Activated gamma-delta T cell treated with anti-CD3 and anti-CD28 coated beads, Interleukin-2, amount 50 U/mL, for 16 hours (primary cell): ENCODE measurements around the gene SPON1.
"Not testable (repeated sequence)": the region's sequence is repeated elsewhere in the genome, so short reads cannot be mapped to it uniquely, and the experiment has no call there.

Experiments used
- DNase-seq: peaks from one replicate; pipeline ENCODE4 v3.0.0-alpha.2; 2020; ENCODE audit warnings: low read depth

SPON1 gene

DNA sequence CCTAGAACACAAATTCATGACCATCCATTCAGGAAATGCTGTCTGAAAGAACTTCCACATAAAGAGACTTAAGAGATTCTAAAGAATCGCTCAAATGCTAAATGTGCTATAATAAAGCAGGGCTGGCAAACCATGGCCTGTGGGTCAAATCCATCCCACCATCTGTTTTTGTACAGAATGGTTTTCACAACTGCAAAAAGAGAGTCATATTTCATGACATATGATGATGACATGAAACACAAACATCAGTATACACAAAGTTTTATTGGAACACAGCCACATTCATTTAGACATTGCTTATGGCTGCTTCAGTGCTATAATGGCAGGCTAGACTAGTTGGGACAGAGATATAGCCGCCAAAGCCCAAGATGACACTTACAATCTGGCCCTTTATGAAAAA lies 311.4 kb downstream of the SPON1 start:
- DNase-seq: no peak

DNA sequence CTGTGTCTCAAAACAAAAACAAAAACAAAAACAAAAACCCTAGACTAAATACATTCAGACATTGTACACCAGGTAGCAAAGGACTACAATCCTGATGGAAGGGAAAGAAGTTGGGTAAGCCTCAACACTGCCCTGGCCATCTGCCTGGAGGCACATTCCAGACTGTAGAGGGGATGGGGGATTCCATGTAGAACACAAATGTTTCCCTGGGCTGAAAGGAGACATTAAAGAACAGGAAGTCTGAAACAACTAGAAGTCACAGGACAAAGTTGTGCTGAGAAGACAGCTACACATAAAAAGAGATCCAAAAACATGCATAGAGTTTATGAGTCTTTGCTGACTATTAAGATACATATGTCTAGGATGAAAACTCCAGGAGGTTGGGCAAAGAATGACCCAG lies 312.6 kb downstream of the SPON1 start:
- no peak for DNase-seq

DNA sequence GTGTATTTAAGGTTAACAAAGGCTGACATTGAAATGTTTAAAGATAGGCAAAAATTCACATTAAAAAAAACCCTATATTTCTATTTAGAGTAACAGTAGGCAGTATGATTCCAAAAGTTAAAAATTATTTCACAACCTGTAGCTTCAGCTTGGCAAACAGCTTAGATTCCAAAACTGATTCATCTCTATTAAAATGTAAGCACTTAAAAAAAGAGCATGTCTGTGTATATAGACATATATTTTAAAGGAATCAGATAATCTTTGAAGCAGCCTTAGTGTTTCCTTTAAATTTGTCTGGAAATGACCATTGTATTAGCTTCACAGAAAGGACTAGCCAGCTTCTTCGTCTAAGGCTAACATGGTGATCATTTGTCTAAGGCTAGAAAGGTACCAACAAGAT lies 316.3 kb downstream of the SPON1 start:
- not testable (repeated sequence) for DNase-seq

DNA sequence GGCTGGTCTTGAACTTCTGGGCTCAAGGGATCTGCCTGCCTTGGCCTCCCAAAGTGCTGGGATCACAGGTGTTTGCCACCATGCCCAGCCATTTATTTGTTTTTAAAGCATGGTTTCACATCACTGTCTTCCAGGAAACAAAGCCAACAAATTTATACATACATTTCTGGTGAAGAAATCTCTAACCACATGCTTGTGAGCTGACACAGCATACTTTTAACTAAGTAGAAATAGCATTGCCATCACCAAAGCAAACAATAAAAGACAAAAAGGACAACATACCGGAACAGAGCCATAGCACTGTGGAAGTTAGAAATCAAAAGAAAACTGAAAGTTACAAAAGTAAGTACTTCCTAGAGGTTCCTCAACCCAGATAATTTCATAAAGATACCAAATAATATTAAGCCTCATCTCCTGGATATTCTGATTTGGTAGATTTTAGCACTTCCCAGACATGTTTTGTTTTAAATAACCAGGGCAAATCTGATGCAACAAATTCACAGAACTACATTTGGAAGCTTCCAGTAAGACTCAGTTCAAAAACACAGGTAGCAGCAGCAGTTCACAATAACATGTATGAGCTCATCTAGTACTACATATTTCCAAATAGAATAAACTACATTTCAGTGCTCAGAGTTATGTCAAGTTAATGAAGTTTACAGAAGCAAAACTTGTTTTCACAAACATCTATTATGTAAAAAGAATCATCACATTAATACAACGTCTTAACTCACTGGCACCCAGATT lies 325.8 kb downstream of the SPON1 start:
- no peak for DNase-seq

DNA sequence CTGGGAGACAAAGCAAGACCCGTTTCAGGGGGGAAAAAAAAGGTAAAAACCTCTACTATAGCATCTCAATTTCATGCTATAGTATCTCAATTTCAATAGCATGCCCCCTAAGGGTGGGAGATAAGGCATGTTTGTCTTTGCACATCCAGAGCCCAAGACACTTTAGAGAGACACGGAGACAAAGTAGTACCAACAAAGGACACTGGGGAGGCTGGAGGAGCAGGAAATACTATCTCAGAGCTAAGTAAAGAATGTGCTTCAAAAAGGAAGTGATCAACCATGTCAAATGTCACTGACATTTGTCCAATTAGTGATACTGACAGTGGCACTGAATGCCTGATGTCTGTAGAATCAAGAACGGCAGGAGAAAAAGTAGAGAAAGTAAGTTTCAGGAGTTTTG lies 327.9 kb downstream of the SPON1 start:
- DNase-seq: no peak

DNA sequence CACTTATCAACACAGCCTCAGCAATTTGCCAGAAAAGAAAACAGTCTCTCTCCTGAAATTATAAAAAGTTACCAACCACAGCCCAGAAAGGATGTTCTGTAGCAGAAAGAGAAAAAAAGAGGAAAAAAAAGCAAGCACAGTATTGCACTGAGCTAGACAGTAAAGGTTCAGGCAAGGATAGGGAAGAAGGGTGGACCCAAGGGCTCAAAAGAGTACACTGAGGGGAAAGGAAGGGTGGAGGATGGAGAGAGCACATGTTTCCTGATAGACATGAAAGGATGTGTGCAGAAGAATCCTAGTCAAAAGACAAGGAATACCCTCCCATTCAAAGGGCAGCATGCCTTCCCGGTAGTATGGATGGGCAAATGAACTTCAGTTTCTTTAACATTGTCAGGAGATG lies 337.4 kb downstream of the SPON1 start:
- DNase-seq: no peak

DNA sequence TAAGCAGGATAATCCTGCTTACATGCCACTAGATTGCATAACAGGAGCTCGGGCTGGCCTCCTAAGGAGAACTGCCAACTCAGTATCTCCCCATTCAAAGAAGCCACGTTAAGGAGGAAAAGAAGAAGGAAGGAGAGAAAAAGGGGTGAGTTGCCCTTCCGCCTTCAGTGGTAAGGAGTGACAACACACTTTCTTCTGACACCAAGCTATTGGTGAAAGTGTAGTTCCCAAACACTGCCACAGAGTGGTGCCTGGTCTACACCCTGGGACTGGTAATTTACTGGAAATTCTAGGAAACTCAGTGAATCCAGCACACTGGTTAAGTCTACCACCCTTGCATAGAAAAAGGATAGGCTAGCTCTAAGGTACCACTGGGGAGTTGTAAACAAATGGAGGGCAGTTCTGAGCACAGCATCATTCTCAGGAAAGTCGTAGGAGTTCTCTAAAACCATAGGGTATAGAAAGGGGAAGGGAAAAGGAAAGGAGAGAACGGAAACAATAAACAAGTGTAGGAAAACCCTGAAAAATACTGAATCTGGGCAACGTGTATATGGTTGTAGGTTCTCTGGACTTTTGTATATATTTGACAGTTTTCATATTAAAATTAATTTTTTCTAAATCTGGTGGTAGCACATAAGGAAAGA lies 338.3 kb downstream of the SPON1 start:
- peak; percentile 19 for DNase-seq

DNA sequence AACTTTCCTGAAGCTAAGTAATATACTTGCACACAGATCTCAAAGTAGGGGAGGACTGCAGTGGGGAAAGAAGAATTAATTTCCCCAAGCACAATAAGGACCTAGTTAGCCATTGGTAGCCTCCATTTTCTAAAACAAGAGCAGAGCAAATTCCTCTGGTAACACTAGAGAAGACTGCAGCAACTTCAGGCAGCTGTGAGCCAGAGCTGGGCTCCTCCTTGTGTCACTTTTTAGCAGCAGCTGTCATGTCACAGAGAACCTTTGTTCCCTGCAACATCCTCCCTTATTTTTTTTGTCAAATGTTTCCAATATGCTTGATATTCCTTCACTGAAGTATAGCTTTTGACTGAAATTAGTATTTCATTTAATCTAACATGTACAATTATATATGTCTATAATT lies 342.1 kb downstream of the SPON1 start:
- no peak for DNase-seq

DNA sequence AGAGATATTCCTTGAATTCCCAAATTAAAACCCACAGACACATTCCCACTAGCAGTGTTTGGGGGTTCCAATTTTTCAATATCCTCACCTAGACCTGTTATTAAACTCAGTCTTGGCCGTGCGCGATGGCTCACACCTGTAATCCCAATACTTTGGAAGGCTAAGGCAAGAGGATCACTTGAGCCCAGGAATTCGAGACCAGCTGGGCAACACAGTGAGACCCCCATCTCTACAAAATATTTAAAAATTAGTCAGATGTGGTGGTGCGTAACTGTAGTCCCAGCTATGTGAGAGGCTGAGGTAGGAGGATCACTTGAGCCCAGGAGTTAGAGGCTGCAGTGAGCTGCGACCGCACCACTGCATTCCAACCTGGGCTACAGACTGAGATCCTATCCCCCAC lies 343.1 kb downstream of the SPON1 start:
- DNase-seq: no peak

DNA sequence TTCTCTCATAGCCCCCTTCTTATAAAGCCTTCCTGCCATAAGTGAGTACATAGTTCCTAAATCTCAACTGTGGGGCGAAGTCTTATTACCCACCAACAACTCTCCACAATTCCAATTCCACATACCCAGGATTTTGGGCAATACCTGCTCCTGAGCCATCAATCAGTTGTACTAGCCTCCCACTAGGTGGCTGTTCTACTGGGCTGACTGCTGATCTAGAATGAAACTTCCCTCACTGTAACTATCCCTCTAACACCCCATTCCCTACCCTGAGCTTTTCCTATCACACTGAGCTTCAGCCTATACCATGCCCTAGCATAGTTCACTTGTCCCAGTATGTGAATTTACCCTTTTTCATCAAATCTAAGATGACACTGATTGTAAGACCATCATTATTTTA lies 344.0 kb downstream of the SPON1 start:
- DNase-seq: no peak

DNA sequence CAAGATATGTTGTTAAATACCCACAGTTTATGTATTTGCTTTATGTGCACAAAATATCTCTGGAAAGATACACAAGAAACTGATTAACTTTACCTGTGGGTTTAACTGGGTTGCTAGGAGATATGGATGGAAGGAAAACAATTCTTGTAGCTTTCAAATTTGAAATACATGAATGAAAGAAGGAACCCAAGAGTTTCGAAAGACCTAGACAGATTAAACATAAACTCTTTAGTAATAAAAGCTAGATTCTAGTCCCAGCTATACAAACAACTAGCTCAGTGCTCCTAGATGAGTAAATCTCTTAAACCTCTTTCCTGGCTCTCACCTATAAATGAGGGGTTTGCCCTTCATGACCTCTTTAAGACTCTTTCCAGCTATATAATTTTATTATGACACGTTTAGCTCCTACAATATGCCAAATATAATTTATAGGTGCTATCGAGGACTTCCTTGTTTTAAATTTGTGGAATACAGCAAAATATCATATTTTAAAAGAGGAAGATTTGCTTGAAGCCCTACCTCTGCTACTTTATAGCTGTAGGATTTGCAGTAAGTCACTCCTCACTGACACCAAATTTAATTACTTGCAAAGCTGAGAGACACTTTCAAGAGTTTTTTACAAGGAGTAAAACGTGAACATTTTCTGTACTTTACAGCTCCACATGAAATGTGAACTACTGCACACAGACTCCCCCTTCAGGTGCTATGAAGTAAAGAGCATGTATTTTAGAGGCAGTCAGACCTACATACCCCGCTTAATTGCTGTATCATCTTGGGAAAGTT lies 345.8 kb downstream of the SPON1 start:
- no peak for DNase-seq

DNA sequence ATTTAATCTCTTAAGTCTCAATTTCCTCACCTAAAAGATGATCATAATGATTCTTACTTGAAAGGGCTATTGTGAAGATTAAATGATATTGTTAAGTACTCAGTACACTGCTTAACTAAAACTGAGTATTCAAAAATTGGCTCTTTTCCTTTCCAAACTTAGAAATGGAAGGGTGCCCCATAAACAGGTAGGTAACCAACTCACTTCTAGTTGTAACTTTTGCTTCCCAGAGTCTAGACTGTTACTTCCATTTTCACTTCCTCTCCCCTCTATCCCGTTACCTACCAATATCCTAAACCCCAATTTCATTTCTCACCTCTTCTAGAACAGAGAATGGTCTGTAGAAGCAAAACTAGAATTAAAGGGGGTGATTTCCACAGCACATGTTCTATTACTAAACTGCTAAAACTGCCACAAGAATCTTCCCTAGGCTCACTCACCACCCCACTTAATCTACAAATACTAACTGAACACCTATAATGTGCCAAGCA lies 346.4 kb downstream of the SPON1 start:
- no peak for DNase-seq

DNA sequence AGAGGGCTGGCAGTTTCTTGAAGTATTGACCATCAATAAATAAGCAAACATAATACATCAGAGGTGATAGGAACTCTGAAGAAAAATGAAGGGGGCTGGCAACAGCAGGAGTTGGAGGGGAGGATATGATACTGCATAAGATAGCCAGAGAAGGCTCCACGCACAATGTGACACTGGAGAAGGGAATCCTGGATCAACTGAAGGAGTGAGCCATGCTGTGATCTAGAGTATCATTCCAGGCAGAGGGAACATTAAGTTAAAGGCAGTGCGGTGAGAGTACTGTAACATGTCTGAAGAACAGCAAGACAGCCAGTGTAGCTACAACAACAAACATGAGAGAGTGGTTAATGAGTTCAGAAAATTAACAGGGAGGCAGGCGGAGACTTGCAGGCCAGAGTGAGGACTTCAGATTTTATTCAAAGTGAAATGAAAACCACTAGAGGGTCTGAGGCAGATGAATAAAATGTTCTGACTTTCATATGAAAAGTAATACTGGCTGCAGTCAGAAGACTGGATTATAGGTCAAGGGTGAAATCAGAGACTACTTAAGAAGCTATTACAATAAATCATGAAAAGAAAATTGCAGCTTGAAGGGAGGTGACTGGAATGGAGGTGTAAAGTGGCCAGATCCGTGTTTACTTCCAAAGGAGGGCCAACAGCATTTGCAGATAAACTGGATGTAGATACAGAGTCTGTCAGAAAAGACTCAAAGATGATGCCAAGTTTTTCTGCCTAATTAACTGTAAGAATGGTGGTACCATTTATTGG lies 347.1 kb downstream of the SPON1 start:
- DNase-seq: no peak

DNA sequence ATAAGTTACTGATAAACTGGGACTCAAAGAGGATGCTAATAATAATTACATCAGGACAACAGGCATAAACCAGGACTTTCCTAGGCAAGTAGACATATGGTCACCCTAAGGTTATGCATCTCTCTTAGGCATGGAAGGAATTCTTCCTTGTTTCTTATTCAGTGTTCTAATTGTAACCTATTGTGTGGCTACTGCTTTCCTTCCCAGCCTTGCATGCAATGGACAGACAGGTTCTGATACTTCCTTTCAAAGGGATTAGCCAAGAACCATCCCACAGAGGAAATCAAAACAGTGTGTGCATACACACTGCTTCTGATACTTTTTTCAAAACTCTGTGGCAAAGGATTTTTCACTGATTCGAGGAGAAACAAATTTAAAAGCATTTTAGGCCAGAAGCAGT lies 348.2 kb downstream of the SPON1 start:
- DNase-seq: no peak

DNA sequence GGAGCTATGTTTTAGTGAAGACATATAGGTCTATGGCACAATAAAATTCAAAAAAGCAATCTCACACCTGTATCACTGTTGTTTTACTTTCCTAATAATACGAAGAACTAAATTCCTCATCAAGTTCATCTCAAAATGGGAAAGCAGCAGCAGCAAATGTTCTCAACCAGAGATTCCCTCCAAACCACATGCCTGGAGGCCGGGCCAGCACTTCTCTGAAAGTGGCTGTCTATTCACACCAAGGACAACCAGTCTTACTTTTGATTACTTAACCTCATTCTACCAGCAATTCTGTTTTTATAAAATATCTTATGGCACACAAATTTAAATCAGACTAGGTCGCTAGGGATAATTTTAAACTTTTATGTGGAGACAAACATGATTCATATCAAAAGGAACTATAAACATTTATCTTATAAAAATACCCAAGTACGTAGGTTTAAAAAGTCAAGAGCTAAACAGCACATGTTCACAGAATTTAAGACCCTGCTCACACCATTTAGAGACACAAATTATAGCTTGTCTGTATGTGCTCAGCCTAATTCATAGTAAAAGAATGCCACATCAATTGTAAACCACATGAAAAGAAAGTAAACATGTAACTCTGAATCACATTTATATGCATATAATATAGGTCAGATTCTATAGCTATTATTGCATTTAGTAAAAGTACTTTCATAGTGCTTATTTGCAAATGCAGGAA lies 350.4 kb downstream of the SPON1 start:
- DNase-seq: no peak

DNA sequence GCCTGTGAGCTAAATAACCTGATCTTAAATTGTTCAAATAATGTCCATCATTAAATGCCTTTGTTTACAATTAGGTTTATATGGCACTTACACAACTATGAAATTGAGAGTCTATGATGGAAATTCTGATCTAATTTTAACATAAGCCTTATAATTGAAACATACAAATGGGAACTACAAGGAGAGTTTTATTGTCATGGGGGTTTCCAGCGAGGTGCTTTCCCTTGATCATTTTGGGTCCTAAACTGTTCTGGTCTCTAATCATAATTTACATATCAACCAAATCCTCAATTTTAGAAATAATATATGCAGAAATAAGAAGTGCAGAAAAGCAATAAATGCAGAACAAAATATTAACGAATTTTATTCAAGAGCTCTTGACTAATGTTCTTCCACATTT lies 351.6 kb downstream of the SPON1 start:
- DNase-seq: no peak

DNA sequence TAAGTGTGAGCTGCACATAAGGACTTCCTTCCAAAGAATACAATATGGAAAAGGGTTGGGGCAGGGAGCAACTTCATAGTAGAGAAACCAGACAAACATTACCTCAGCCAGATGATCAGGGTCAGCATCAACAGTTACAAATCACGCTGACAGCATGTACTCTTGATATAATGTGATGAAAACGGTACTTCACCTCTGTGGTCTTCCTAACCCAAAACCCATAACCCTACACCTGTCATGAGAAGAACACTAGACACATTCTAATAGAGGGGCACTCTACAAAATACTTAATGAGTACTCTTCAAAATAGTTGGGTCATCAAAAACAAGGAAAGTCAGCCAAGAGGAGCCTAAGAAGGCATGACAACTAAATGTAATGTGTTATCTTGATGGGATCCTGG lies 352.6 kb downstream of the SPON1 start:
- DNase-seq: no peak
